K562 (cell line): ENCODE data around the gene PLPPR2. TPM values are rescaled to one million over a fixed set of nuclear protein-coding genes. Genes with fewer than 3 reads are reported as not detected.
A peak's percentile ranks its signal among the peaks of the same experiment; 100 is the strongest.

Source experiments
- ATF1 ChIP-seq, 2 experiments: fragments of 450-650 bp in 1 of 2; IDR thresholded peaks; 2 replicates each; pipeline ENCODE4 v1.6.1; 2016; ENCODE audit warnings: missing compliant biosample characterization in 1 of 2, missing genetic modification characterization in 1 of 2
- CHD1 ChIP-seq: fragments of 200-600 bp; sonication (generic); IDR thresholded peaks from one replicate; pipeline ENCODE4 v1.6.1; 2012; ENCODE audit warnings: mild to moderate bottlenecking, moderate library complexity, low read length, inconsistent platforms
- HOMEZ ChIP-seq: fragments of 250-450 bp; sonication (Bioruptor Pico); IDR thresholded peaks from 2 replicates; pipeline ENCODE4 v1.4.0; 2020; ENCODE audit warnings: mild to moderate bottlenecking, moderate library complexity
- L3MBTL2 ChIP-seq: fragments of 450-650 bp; IDR thresholded peaks from 2 replicates; pipeline ENCODE4 v1.6.1; 2016; ENCODE audit warnings: mild to moderate bottlenecking, moderate library complexity
- MEF2A ChIP-seq: IDR thresholded peaks from 2 replicates; pipeline ENCODE4 v1.6.1; 2011; ENCODE audit warnings: low read depth, mild to moderate bottlenecking, low read length, moderate library complexity; ENCODE audit not compliant: control insufficient read depth
- NRF1 ChIP-seq, 2 experiments: fragments of 450-650 bp; IDR thresholded peaks in 1 of 2; conservative IDR thresholded peaks in 1 of 2; 2 replicates each; pipeline ENCODE4 v1.6.1; 2014; ENCODE audit warnings: mild to moderate bottlenecking in 2 of 2
- PTBP1 ChIP-seq: fragments of 200-400 bp; formaldehyde crosslinking; IDR thresholded peaks from 2 replicates; pipeline ENCODE4 v1.6.1; 2017; ENCODE audit warnings: low read depth, low read length
- SAP30 ChIP-seq: fragments of 200-600 bp; sonication (generic); IDR thresholded peaks from 2 replicates; pipeline ENCODE4 v1.6.1; 2012; ENCODE audit warnings: borderline replicate concordance, low read depth, mild to moderate bottlenecking, moderate library complexity, low read length, control low read depth, inconsistent platforms; ENCODE audit not compliant: insufficient read depth, poor library complexity, severe bottlenecking
- SRSF7 ChIP-seq: fragments of 200-400 bp; formaldehyde crosslinking; optimal IDR thresholded peaks from 2 replicates; pipeline ENCODE3; 2017; ENCODE audit warnings: mild to moderate bottlenecking, low read depth, low read length
- TEAD1 ChIP-seq, 2 experiments: fragments of 450-650 bp in 1 of 2; sonication (generic) in 1 of 2; formaldehyde crosslinking; IDR thresholded peaks; 2 replicates each; pipeline versions ENCODE4 v1.4.0 to v1.8.0; 2020 to 2022; ENCODE audit warnings: mild to moderate bottlenecking in 2 of 2, missing genetic modification reagents in 1 of 2
- ZNF740 ChIP-seq, 3 experiments: fragments of 200-800 bp in 1 of 3; sonication (Bioruptor generic) in 1 of 3; sonication (generic) in 1 of 3; formaldehyde crosslinking in 1 of 3; IDR thresholded peaks; 2 replicates each; pipeline versions ENCODE4 v1.6.1 to v1.8.0; 2016 to 2022; ENCODE audit warnings: mild to moderate bottlenecking in 2 of 3, missing compliant biosample characterization in 2 of 3, missing genetic modification characterization in 2 of 3, missing genetic modification reagents in 1 of 3
- ZNF766 ChIP-seq: fragments of 200-800 bp; sonication (Bioruptor generic); conservative IDR thresholded peaks from 2 replicates; pipeline ENCODE4 v1.6.1; 2016; ENCODE audit warnings: missing genetic modification characterization, missing compliant biosample characterization
- polyA plus RNA-seq, 8 experiments: library from polyadenylated mRNA; depleted of rRNA in 4 of 8; stranded (reverse) in 5 of 8; unstranded in 3 of 8; fragments of >200 nt; fragmentation: Nextera tagmentation in 2 of 8; fragmentation: Illumina TruSeq in 1 of 8; extraction: Ambion mirVana in 2 of 8; extraction: Trizol in 1 of 8; gene quantifications; 2 replicates each; pipeline versions ENCODE4 v1.2.1 to v1.2.3, GENCODE V29; 2011 to 2014; ENCODE audit warnings: inconsistent platforms in 1 of 8, missing spikeins in 1 of 8
- total RNA-seq, 7 experiments: library from RNA; depleted of rRNA in 6 of 7; stranded (reverse); fragments of >200 nt in 6 of 7; fragmentation: Illumina TruSeq in 2 of 7; extraction: Trizol in 2 of 7; gene quantifications; 2 replicates each; pipeline versions ENCODE4 v1.2.1 to v1.2.3, GENCODE V29; 2011 to 2021; ENCODE audit warnings: low replicate concordance in 1 of 7
- TF ChIP-seq, protein P1 (sequence below), 2 experiments: fragments of 450-650 bp in 1 of 2; sonication (generic) in 1 of 2; formaldehyde crosslinking in 1 of 2; IDR thresholded peaks; 2 replicates each; pipeline versions ENCODE4 v1.7.1 to v1.9.0; 2016 to 2022; ENCODE audit warnings: inconsistent platforms in 1 of 2, mild to moderate bottlenecking in 1 of 2, missing genetic modification reagents in 1 of 2

PLPPR2 gene
- total and polyA plus RNA-seq, 9 of the 15 experiments (the other 6 are each of a cell fraction or from before 2014, with no cell fraction given): 0.49 to 15.9 (median 3.4) TPM

DNA sequence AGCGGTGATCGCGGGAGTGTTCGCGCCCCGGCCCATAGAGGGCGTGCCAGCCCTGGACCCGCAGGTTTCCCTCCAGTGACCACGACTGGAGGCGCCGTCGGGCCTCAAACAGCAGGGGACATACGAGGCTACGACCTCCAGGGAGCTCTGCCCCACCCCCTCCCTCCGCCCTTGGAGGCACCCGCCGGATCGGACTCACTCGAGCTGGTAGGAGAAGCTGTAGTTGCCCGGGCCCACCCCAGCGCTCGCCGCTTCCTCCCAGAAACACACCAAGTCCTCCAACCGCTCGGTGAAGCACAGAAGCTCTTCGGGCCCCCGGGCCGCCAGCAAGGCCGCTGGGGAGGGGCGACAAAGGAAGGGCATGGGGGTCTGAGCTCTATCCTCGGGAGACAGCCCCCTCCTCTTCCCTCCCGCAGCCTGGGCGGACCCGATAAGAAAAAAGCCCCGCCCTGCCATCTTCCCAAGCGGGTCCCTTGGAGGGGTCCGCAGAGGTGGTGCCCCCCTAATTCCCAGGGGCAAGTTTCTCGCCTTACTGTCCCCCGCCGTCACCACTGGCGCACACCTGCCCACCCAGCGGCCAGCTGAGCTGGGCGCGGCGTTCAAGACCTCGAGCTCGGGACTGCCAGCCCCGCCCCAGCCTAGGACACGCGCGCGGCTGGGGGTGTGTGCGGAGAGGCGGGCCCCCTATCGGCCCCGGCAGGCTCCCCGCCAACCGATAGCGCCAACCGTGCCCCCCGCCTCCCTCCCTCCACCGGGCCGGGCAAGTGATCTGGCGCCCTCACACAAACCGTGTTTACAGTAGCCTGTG, 27.9 kb downstream of the PLPPR2 start (continued):
- TF ChIP-seq, protein P1, sequence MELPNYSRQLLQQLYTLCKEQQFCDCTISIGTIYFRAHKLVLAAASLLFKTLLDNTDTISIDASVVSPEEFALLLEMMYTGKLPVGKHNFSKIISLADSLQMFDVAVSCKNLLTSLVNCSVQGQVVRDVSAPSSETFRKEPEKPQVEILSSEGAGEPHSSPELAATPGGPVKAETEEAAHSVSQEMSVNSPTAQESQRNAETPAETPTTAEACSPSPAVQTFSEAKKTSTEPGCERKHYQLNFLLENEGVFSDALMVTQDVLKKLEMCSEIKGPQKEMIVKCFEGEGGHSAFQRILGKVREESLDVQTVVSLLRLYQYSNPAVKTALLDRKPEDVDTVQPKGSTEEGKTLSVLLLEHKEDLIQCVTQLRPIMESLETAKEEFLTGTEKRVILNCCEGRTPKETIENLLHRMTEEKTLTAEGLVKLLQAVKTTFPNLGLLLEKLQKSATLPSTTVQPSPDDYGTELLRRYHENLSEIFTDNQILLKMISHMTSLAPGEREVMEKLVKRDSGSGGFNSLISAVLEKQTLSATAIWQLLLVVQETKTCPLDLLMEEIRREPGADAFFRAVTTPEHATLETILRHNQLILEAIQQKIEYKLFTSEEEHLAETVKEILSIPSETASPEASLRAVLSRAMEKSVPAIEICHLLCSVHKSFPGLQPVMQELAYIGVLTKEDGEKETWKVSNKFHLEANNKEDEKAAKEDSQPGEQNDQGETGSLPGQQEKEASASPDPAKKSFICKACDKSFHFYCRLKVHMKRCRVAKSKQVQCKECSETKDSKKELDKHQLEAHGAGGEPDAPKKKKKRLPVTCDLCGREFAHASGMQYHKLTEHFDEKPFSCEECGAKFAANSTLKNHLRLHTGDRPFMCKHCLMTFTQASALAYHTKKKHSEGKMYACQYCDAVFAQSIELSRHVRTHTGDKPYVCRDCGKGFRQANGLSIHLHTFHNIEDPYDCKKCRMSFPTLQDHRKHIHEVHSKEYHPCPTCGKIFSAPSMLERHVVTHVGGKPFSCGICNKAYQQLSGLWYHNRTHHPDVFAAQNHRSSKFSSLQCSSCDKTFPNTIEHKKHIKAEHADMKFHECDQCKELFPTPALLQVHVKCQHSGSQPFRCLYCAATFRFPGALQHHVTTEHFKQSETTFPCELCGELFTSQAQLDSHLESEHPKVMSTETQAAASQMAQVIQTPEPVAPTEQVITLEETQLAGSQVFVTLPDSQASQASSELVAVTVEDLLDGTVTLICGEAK (IDR thresholded peaks at IDR 0.05): 0 out of 2 replicates have a peak, but pooled peaks have one; percentile 12
- TF ChIP-seq, protein P1 (CRISPR knock-in tag; IDR thresholded peaks at IDR 0.05): no peak
- TF ChIP-seq SRSF7 (no peak), L3MBTL2 (peak; percentile 88), MEF2A (no peak), PTBP1 (0 out of 2 replicates have a peak, but pooled peaks have one; percentile 35), TEAD1 (CRISPR knock-in tag; IDR thresholded peaks at IDR 0.05) (peak in 1 of 2 experiments; percentile 88; a peak in 2 of 4 replicates), ZNF740 (CRISPR knock-in tag; IDR thresholded peaks at IDR 0.05) (0 out of 2 replicates have a peak, but pooled peaks have one; percentile 53), ZNF740 (tag; IDR thresholded peaks at IDR 0.05) (peak in 1 of 2 experiments; percentile 54; a peak in 1 of 4 replicates), HOMEZ (CRISPR knock-in tag) (0 out of 2 replicates have a peak, but pooled peaks have one; percentile 42), CHD1 (no peak), ZNF766 (CRISPR knock-in tag) (no peak), SAP30 (no peak), ATF1 (CRISPR knock-in tag; IDR thresholded peaks at IDR 0.05) (no peak), ATF1 (tag; IDR thresholded peaks at IDR 0.05) (peak; percentile 58), NRF1 (conservative IDR thresholded peaks at IDR 0.05 in 1 of 2, IDR thresholded peaks at IDR 0.05 in 1 of 2) (peak; percentile 41 to 50; a peak in 2 of 4 replicates)
